Left lung (tissue), 10 donors: ENCODE data around the gene HSP90AB1. TPM values are rescaled to one million over a fixed set of nuclear protein-coding genes. Genes with fewer than 3 reads are reported as not detected.

Experiments
- ATAC-seq: fragments of 200-7000 bp; cut with Tn5 transposase; one replicate; pipeline ENCODE4 v1.9.1; 2020; ENCODE audit warnings: moderate library complexity
- DNase-seq, 4 donors: peaks; one replicate each; pipeline ENCODE4 v3.0.0-alpha.2; 2013 to 2020
- H3K27ac ChIP-seq, 2 donors: fragments of 200-600 bp; sonication (generic) in 1 of 2; one replicate each; pipeline versions ENCODE4 v1.5.0 to v1.8.0; 2020 to 2021
- H3K27me3 ChIP-seq, 2 donors: fragments of 200-600 bp; sonication (generic) in 1 of 2; one replicate each; pipeline versions ENCODE4 v1.5.0 to v1.8.0; 2020 to 2021
- H3K36me3 ChIP-seq, 2 donors: fragments of 200-600 bp; sonication (generic) in 1 of 2; one replicate each; pipeline versions ENCODE4 v1.5.0 to v1.8.0; 2020 to 2021
- H3K4me1 ChIP-seq, 2 donors: fragments of 200-600 bp; one replicate each; pipeline ENCODE4 v1.8.0; 2021
- H3K4me3 ChIP-seq, 2 donors: fragments of 200-600 bp; sonication (generic) in 1 of 2; one replicate each; pipeline versions ENCODE4 v1.5.0 to v1.8.0; 2020 to 2021; ENCODE audit warnings: mild to moderate bottlenecking in 1 of 2
- H3K9me3 ChIP-seq, 2 donors: fragments of 200-600 bp; sonication (generic) in 1 of 2; one replicate each; pipeline versions ENCODE4 v1.5.0 to v1.8.0; 2020 to 2021
- CTCF ChIP-seq, 2 donors: fragments of 200-600 bp; sonication (generic) in 1 of 2; IDR thresholded peaks; one replicate each; pipeline versions ENCODE4 v1.5.0 to v1.8.0; 2021; ENCODE audit warnings: antibody characterized with exemption in 2 of 2
- intact Hi-C, 2 donors: fragments of 100-400 bp; cut with DNase I; formaldehyde crosslinking; loops; one replicate each; pipeline versions ENCODE4 v1.11.2 to v1.14.2; 2022
- polyA plus RNA-seq, 6 donors: library from polyadenylated mRNA; unstranded; fragments of 120-200 nt; gene quantifications; one replicate each; pipeline ENCODE4 v1.2.1, GENCODE V29; 2013; ENCODE audit not compliant: insufficient read length in 6 of 6
- total RNA-seq, 2 donors: library from RNA; stranded (reverse); fragmentation: NEBNext Ultra II Directional; extraction: Animal tissue kit (Norgen Biotek cat#: 25700); gene quantifications; one replicate each; pipeline ENCODE4 v1.2.1, GENCODE V29; 2021
- donor health status: DM: no; HTN: yes; CAD: no.
- donor health status: DM: no; HTN: no; CAD: no.

HSP90AB1 gene
- total and polyA plus RNA-seq, 8 donors = 726 to 1,444 (median 1,251) TPM

GRCh38 chr6:44269921-44270525 is 23.1 kb downstream of the HSP90AB1 start, which contains the start of gene TMEM151B:
TMEM151B (plus strand) TSS chr6:44270450; CDS start chr6:44270743, 293 bp downstream.
- H3K27me3 ChIP-seq = peaks cover 30 to 69% of the 10 kb centered on the region in 2 donors
- H3K36me3 ChIP-seq = no peaks in the 10 kb centered on the region
- intact Hi-C loops = loop anchor here in 1 of 2 donors (5.0 kb wide), 1 partner anchor 67 kb away; no protein-coding TSS in a partner anchor
- no peak for TF ChIP-seq CTCF (IDR thresholded peaks at IDR 0.05)
- no peaks in the 10 kb centered on the region for H3K9me3 ChIP-seq
- H3K4me1 ChIP-seq = peaks cover 0 to 27% of the 10 kb centered on the region in 2 donors
- DNase-seq = no peak
- no peak within 1 kb of the TSS for H3K27ac ChIP-seq
- ATAC-seq = no peak
- no peak within 1 kb of the TSS for H3K4me3 ChIP-seq

- intact Hi-C loops = no loop called here
- no peak overlapping the region for H3K4me3 ChIP-seq
- peaks cover 37 to 77% of the 10 kb centered on the region in 2 donors for H3K27me3 ChIP-seq
- no peaks in the 10 kb centered on the region for H3K36me3 ChIP-seq
- ATAC-seq (no peak), DNase-seq (no peak)
- TF ChIP-seq CTCF (IDR thresholded peaks at IDR 0.05) = no peak
- H3K4me1 ChIP-seq = peaks cover 0 to 29% of the 10 kb centered on the region in 2 donors
- no peak overlapping the region for H3K27ac ChIP-seq
- no peaks in the 10 kb centered on the region for H3K9me3 ChIP-seq
Measured at GRCh38 chr6:44270526-44271405, 23.9 kb downstream of the HSP90AB1 start.

- H3K27me3 ChIP-seq = peaks cover 43 to 83% of the 10 kb centered on the region in 2 donors
- DNase-seq = no peak
Measured at GRCh38 chr6:44271406-44271723, 24.5 kb downstream of the HSP90AB1 start.

GRCh38 chr6:44271914-44272313 is 25.0 kb downstream of the HSP90AB1 start:
- ATAC-seq (no peak), DNase-seq (no peak)
- TF ChIP-seq CTCF (IDR thresholded peaks at IDR 0.05) = no peak
- intact Hi-C loops = no loop called here
- Histone ChIP-seq H3K27me3 (peaks cover 49 to 88% of the 10 kb centered on the region in 2 donors), H3K4me1 (peaks cover 0 to 30% of the 10 kb centered on the region in 2 donors), H3K27ac (no peak overlapping the region), H3K36me3 (no peaks in the 10 kb centered on the region), H3K4me3 (no peak overlapping the region), H3K9me3 (no peaks in the 10 kb centered on the region)

More at GRCh38 chr6:44271406-44271723, 24.5 kb downstream of the HSP90AB1 start:
- Histone ChIP-seq H3K4me3 (no peak overlapping the region), H3K4me1 (peaks cover 0 to 29% of the 10 kb centered on the region in 2 donors), H3K27ac (no peak overlapping the region), H3K36me3 (no peaks in the 10 kb centered on the region), H3K9me3 (no peaks in the 10 kb centered on the region)
- ATAC-seq = no peak
- intact Hi-C loops = no loop called here
- TF ChIP-seq CTCF (IDR thresholded peaks at IDR 0.05) = no peak

- Histone ChIP-seq H3K9me3 (no peaks in the 10 kb centered on the region), H3K4me3 (no peak overlapping the region), H3K27ac (no peak overlapping the region), H3K36me3 (no peaks in the 10 kb centered on the region), H3K27me3 (peaks cover 53 to 94% of the 10 kb centered on the region in 2 donors), H3K4me1 (peaks cover 0 to 30% of the 10 kb centered on the region in 2 donors)
- ATAC-seq (no peak), DNase-seq (no peak)
- intact Hi-C loops = no loop called here
- TF ChIP-seq CTCF (IDR thresholded peaks at IDR 0.05) = no peak
Measured at GRCh38 chr6:44272529-44272928, 25.6 kb downstream of the HSP90AB1 start.
